KG1 (cell line): ENCODE measurements around the gene RUVBL1.

ENCODE experiments used
- DNase-seq: peaks from one replicate; lab custom pipeline; 2025; lab: John Stamatoyannopoulos, UW

RUVBL1 gene

DNA sequence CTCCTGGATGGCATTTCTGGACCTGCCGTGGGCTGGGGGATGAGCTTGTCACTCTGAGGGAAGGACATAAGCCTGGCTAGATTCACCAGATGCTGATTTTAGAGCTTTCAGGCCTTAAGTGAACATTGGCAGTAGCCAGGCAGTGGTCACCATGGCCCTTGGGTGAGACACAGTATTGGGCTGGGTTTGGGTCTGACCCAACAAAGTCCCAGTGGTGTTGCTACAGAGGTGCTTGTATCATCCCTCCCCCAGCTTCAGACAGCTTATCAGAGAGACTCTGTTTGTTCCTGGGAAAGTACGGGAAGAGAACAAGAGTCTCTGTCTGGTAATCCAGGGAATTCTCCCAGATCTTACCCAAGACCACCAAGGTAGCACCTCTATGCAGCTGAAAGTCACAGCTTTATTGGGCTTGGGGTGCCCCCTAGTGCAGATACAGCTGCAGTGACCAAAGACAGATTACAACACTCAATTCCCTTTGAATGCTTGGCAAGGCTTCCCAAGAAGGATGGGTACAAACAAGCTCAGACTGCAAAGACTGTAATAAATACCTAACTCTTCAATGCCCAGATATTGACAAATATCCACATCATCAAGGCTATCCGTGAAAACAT, 9.8 kb upstream of the RUVBL1 start:
- no peak for DNase-seq

DNA sequence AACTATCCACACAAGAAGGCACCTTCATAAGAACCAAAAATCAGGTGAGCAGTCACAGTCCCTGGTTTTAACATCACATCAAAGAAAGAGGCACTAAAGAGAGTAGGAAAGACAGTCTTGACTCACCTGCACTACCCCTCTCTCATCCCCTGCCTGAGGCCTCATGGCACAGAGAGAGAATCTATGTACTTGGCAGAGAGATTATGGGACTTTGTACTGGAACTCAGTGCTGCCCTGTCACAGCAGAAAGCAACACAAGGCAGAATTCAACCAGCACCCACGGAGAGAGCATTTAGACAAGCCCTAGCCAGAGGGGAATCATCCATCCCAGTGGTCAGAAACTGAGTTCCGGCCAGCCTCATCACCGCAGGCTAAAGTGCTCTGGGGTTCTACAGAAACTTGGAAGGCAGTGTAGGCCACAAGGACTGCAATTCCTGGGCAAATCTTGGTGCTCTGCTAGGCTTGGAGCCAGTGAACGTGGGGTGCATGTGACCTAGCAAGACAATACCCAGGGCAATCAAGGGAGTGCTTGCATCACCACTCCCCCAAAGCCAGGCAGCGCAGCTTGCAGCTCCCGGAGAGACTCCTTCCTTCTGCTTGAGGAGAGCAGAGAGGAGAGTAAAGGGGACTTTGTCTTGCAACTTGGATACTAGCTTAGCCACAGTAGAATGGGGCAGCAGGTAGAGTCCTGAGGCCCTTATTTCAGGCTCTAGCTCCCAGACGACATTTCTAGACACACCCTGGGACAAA, 8.5 kb upstream of the RUVBL1 start:
- no peak for DNase-seq

DNA sequence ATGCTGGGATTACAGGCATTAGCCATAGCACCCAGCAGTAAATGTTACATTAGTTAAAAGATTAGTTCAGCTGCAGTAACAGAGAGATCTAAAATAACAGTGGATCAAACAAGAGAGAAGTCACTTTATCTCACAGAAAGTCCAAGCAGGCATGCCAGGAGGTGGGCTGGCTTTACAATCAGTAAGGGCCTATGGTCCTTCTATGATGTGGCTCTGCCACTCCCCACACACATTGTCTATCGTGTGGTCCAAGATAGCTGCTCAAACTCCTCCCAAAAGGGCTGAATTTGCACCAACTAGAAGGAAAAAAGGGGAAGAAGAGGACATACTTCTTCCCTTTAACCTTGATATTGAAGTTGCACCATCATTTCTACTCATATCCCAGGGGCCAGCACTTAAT, 4.6 kb upstream of the RUVBL1 start:
- no peak for DNase-seq

DNA sequence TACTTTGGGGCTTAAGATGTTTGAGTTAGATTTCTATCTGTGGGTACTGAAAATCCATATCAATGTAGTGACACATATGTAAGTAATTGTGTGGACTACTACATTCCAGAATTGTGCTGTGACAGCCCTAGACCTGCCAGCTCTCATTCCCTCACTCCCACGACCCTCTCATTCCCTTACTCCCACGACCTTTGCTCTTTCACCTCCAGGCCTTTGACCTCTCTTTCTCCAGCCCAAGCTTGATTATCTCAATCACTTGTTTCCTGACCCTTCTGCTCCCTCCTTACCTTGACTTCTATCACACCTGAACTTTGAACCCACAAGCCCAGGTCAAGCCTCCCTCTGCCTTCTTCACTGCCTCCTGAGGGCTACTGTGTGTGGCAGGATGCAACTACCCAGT, 3.6 kb upstream of the RUVBL1 start:
- no peak for DNase-seq

DNA sequence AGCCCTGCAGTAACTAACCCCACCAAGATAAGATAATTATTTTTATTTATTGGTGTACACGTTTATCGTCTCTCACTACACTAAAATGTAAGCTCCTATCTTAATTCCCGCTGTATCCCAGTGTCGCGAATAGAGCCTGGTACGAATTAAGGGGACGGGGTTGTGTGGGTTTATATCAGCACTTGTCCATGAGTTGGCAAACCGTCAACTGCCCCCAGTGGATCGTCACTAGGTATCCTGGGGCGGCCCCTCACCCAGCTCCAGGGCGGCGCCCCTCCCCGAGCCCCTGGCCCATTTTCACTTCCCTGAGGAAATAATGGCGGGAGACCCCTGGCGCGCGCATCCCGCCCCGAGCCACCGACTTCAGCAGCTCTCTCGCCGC, 465 bp downstream of the RUVBL1 start:
- no peak for DNase-seq

DNA sequence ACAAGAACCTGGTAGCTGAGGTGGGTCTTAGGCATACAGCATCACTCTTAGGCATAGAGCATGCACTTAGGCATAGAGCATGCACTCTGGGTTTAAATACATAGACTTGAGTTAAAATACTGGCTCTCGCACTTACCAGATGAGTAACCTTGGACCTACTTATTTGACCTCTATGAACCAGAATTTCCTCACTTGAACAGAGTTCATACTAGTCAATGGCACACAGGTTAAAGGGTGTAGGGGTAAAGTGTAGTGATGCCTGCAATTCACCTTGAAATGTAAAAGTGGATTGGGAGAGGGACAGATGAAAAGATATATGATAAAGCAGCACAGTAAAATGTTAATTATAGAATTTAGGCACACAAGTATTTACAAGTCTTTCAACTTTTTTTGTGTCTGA, 1.6 kb downstream of the RUVBL1 start:
- DNase-seq = no peak

DNA sequence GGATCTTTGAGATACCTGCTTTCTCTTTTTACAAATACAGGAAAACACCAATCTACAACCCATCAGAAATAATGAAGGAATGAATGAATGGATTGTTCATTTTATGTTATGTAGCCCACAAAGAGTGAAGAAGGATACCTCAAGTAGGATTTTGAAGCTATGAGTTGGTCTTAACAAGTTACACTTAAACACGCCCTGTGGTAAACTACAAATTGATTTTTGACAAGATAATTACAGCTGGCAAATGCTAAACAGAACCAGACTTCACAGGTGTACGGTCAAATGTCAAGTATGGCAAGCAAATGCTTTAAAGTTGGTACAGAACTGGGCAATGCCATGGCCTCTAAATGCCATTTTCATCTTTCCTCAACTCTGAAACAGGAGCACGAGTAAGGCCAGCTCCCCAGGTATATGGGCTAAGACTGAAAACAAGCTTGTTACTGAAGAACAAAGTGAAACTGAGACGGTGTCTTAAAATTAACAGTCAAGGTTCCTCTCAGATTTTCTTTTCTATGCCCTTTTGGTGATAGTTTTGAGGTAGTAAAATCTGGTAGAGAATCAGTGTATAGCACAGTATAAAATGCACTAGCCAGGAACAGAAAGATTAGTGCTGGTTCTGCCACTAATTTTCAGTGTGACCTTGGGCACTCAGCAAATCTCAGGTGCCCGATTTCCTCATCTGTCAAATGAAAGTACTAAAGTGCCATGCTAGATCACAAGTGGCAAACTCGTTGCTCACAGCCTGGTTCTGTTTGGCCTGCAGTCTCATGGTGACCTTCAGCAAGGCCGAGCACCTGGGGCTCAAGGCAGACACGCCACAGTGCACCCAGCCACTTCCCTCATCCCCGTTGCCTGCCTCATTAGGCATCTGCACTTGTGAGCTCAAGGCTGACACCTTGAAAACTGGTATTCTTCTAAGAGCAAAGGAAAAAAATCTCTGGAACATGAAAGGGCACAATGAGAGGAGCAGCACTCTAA, 9.5 kb downstream of the RUVBL1 start:
- no peak for DNase-seq

DNA sequence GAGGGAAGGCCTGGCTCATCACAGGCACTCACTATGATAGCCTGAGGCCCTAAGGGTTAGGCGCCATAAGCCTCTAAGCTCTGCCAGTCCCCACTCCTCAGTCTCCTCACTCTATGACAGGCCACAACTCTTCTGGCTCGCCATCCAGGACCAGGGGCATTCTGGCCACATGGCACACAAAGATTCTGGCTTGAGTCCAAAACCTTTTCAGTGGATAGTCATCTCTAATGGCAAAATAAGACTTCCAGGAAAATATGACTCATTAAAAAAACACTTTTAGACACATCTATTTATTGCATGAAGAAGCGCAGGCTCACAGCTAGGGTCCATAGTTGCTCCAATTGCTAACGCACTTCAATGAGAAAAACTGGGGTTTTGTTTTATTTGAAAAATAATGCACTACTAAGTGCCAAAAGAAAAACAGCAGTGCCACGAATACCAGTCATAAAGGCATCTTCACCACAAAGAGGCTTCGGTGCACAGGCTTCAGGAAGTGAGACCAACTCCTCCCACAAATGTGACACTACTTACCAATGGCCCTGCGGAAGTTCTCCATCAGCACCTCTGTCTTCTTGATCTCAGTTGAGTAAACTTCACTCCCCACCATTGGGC, 11.1 kb downstream of the RUVBL1 start:
- DNase-seq = no peak

DNA sequence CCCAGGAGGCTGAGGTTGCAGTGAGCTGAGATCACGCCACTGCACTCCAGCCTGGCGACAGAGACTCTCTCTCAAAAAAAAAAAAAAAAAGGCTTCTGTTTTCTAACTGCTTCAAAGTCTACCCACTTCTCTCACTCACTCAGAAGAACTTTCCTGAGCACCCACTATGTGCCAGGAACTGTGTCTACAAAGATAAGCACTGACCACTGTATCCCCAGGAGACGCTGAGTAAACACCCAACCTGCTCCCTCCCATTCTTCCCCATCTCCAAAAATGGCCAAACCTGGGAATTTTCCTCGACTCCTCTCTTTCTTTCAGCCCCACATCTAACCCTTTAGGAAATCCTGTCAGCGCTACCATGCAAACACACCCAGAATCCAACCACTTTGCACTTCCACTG, 12.5 kb downstream of the RUVBL1 start:
- no peak for DNase-seq

DNA sequence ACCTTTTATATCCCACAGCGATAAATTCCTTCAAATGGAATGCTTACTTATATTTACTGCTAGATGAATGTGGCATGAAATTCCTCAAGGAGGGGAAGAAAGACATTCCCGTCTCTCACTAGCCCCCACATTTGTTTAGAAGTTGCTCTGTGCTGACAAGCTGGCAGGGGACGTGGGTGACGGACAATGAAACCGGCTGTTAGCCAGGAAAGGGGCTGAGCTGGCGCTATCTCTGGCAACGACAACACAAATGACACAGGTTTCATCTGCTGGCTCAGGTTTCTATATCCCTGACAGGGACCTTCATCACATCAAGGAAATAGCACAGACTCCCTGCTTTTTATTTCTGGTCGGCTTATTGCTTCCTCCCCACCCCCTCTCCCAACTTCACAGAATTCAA, 15.8 kb downstream of the RUVBL1 start:
- DNase-seq = no peak

DNA sequence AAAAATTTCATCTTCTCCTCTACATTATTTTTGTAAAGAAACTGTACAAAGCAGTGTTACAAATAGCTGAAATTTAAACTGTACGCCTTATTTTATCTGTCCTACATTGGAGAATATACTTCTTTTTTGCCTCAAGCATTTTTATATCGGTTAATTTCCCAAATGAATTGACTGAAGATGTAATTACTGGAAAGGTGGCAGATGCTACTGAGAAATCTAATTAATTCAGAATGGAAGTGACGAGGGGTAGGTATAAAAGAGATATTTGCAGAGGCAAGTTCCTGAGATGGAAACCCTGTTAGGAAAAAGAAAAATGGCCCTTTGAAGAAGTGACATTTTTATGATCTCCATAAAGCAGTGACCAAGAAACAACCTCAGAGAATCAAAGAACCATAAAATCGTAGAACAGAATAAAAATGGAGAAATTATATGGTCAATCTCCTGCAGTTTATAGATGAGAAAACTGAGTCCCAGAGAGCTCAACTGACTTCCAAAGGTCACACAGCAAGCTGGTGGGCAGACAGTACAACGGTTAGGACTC, 20.4 kb downstream of the RUVBL1 start:
- DNase-seq = no peak

DNA sequence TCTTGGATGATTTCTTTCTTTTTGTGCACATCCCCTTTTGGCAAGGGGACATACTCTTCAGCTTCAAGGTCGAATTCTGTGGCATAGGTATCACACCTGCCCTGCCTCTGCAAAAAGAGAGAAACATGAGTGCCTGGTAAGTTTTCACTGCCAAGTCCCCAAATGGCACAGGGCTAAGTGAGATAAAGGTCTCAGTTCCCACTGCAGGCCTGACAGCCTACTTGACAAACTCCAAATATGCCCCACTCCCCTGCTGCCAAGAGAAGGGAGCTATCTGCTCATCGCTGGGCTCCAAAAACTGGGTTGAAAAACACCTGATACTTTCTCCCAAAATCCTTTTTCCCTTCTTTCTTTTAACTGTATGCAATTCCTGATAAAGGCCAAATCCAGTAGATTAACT, 23.0 kb downstream of the RUVBL1 start:
- DNase-seq = no peak

DNA sequence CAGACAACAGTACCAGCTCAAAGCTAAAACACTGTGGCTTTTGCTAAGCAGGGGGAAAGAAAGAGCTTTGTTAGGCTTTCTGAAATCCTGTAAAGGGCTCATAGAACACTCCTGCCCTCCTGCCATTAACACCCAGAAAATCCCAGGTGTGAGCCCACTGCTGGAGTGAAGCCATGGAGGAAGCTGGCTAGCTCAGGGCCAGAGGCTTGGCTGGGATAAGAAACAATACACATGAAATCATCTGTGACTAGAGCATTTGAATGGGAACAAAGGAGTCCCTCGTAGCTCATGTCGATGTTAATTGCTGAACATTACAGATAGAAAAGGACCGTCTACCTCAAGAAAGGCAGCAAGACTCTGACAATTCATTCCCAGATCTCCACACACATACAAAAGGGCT, 23.5 kb downstream of the RUVBL1 start:
- no peak for DNase-seq

DNA sequence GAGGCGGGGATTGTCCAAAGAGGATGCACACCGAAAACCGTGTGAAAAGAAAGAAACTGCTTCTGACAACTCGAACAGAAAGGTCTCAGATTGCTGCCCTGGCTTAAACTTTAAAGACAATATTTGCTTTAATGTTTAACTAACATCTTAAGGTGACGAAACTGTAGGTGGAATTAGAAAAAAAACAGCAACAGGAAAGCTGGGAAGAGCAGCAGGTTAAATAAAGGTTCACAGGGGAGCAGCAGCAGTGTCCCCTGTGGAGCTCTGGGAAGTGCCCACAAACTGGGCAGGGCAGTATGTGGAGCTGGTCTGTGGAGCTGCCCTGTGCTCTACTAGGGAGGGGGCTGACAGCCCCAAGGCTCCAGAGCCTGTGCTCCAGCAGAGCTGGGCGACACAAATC, 25.4 kb downstream of the RUVBL1 start:
- no peak for DNase-seq

DNA sequence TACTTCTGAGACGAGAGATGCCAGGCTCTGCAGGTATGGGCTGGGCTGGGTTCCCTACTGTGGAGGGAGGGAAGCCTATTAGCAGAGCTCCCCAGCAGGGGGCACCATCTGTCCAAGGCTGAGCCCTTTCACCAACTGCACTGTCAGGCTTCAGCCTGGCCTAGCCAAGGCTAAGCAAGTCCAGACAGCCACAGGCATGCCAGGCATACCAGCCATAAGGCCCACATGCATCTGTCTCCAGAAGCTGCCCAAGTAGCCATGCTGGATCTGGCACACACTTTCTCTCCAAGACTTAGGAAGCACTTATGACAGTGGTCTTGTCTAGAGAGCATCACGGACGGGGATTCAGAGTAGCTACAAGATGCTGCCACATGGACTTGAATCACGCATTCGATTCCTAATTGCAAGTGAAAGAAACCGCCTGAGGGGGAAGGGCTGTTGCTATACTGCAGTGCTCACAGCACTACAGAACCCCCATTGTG, 28.3 kb downstream of the RUVBL1 start:
- DNase-seq = peak; percentile 56

DNA sequence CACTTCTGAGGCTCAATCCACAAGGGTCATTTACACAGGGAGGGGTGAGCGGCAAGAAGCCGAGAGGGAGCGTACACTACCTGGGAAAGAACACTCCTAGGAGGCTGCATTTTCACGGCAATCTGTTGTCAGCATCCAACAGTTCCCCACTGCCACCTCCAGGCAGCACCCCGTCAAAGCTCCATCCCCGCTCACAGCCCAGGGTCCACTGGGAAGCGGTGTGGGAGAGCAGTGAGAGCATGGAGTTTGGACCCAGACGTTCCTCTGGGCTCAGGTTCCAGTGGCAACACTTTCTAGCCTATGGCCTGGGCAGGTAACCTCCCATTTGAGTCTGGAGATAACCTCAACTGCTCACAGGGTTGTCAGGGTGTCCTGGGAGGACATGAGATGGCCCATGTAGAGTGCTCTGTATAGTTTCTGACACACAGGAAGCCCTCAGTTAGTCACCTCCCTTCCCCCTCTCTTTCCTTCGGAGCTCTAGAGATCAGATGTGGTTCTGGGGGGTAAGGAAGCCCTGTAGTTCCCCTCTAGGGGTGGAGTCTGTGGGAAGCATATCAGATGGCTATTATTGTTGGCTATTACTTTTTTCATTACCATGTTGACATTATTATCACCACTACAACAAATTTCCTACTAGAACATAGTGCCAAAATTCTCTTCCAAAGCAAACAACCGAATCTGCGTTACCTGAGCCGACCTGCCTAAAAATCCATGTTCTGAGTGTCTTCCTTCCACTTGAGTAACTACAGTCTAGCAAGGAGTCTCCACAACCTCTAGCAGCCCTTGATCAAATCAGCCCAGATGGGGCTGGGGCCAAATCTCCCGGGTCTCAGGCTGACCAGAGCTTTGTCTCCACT, 29.1 kb downstream of the RUVBL1 start:
- no peak for DNase-seq

DNA sequence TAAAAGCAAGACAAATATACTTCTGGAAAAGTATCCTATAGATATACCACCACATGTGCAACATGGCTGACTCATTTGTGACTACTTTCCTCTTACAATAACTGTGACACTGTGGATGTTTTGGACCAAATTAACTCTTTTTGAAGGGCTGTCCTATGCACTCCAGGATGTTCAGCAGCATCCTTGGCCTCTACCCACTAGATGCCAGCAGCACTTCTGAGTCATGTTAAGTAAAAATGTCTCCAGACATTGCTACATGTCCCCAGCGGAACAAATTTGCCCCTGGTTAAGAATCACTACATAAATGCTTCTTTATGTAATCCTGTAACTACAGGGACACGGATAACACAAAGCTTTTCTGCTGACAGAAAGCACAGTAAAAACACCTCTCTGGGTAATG, 32.0 kb downstream of the RUVBL1 start:
- no peak for DNase-seq

DNA sequence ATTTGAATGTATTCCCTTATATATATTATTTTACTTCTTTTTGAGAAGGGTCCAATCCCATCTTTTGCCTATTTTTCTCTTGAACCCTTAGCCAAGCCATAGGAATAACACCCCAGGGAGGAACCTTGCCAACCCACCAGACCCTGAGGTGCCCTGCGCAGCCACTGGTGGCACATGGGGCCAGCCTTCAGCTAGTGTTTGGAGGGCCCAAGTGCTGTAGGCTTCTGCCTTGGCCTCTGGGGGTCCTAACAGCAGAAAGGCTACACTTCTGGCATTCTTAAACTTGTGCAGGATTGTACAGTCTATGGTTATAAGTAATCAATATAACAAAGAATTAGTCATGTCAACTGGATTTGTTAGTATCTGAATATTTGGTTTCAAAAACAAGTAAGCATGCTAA, 34.5 kb downstream of the RUVBL1 start:
- no peak for DNase-seq

DNA sequence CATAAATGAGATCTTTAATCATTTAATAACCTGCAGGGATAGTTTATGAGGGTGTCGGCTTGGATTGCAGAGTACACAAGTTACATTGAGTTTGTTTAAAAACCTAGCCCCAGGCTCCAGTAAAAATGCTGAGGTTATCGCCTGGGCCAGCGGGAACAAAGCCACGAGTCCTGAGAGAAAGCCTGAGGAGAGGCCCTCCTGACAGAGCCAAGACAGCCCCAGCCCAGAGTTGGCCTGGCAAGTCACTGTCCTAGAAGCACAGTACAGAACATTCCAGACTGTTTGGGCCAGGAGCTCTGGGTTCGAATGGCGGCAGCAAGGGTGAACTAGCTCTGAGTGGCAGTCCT, 39.0 kb downstream of the RUVBL1 start:
- no peak for DNase-seq

DNA sequence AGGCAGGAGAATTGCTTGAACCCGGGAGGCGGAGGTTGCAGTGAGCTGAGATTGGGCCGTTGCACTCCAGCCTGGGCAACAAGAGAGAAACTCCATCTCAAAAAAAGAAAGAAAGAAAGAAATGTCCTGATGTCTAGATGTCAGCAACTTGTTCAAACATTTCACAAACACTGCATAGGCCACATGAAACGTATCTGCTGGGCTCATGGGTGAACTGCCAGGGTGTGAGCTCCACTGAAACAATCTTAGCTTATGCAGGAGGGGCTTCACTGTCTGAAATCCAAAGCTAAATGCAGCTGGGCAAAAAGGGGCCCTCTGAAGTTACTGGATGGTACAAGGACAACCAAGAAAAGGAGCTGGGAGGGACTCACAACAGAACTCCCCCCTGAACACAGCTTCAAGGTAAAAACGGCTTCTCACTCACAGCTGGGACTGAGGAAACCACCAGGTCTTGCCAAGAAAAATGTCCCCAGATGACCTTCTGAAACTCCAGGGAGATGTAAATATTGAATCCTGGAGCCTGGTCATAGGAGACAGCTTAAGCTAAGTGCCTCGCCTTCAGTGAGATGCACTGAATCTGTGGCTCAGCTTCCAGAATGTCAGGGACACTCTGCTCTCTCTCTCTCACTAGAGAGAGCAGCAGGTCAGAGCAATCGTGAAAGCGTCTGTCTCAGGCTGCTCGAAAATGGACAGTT, 39.5 kb downstream of the RUVBL1 start:
- no peak for DNase-seq

DNA sequence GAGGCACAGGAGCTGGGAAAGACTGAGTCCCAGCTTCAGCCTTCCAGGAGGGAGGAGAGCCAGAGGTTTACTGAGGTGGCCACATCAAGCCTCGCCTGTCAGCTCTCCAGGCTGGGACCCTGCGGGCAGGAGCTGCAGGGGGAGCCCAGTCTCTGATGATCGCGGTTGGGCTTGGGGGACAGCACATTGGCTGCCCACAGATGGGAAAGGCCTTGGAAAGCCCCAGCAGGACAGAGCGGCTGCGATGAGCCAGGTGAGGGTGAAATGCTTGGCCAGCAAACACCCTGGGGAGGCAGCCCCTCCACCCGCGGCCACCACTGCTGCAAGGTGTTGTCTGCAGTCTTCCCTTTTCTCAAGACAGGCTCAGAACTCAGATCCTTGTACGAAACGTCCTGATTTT, 40.2 kb downstream of the RUVBL1 start:
- no peak for DNase-seq
